A549 treated with dexamethasone at 1 μM for 4 hours (cell line): ENCODE results near the gene RRAD. TPM values are rescaled to one million over a fixed set of nuclear protein-coding genes. Genes with fewer than 3 reads are reported as not detected.

Experiments used
- total RNA-seq: library from RNA; stranded (reverse); fragments of 200-300 nt; extraction: Qiagen RNA extraction; gene quantifications from 5 replicates; pipeline ENCODE4 v1.2.3, GENCODE V29; 2022

Gene RRAD, protein sequence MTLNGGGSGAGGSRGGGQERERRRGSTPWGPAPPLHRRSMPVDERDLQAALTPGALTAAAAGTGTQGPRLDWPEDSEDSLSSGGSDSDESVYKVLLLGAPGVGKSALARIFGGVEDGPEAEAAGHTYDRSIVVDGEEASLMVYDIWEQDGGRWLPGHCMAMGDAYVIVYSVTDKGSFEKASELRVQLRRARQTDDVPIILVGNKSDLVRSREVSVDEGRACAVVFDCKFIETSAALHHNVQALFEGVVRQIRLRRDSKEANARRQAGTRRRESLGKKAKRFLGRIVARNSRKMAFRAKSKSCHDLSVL
- 64.4 to 86.4 TPM (median 77.1 TPM) in 5 replicates for total RNA-seq

DNA sequence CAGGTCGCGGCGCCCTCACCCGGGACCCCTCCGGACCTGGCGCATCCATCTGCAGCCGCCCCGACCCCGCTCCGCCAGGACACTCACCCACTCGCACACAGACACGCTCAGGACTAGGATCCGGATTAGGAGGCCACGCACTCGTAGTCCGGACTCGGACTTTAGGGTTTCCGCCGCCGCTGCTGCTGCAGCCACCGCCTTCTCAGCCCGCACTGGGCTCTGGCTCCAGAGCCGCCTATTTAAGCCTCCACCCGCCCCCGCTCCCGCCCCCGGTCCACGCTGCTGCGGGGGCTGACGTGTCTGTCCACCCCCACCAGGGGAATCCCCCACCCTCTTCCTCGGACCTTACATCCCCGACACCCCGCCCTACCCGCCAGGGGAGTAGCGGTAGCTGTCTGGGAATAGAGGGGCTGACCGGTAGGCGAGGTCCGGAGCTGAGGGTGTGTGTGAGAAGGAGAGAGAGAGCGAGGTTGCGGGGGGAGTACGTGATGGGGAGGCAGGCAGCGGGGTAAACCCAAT is at the start of gene RRAD:
TSS of gene RRAD (minus strand) at position 214 of the 519 bp plus-strand sequence. CDS start 356 bp downstream, outside the sequence.

DNA sequence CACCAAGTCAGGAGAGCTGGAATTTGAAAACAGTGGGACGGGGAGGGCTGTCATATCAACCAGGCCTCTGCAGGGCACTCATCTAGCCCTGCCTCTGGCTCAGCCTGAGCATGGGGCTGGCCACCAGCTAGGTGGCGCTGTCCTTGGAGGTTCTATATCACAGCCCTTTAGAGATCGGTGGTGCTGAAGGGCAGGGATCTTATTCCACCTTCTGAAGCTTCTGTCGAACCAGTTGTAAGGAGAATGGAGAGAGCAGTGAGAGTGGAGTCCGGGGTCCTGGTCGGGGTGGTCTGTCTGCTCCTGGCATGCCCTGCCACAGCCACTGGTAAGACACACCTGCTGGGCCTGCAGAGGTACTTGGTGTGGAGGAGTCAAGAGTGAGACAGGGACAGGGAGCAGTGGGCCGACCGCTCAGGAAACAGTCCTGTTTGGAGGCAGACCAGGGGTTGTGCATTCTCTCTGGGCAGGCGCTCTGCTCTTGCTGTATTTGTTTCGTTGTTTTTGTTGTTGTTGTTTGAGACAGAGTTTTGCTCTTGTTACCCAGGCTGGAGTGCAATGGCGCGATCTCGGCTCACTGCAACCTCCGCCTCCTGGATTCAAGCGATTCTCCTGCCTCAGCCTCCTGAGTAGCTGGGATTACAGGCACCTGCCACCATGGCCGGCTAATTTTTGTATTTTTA is 35.9 kb upstream of the RRAD start, which contains the start of gene CES3:
TSS of gene CES3 (plus strand) at position 202 of the 680 bp plus-strand sequence. CDS start at position 244, 42 bp downstream.

DNA sequence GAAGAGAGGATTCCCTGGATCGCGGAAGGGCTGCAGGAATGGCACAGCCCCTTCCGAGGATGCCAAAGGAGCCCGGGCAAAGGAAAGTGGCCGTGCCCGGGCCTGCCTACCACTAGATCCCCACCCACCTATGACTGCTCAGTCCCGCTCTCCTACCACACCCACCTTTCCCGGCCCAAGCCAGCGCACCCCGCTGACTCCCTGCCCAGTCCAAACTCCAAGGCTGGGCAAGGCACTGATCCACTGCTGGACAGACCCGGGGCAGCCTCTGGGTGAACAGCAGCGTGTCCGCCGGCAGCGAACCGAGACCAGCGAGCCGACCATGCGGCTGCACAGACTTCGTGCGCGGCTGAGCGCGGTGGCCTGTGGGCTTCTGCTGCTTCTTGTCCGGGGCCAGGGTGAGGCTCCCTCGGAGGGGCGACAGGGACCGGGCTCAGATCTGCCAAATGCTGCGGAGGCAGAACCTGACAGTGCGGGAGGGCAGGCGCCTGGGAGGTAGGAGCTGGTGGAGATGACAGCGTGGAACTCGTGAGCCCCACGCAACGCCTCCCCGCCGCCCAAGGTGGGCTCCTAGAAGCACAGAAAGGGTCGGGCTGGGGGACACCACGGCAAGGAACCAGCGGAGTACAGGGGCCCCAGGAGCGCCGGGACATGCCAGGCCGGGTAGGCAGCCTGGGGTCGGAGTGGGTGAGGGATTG is 10.1 kb upstream of the RRAD start, which contains the start of gene CES2:
TSS of gene CES2 (plus strand) at position 203 of the 698 bp plus-strand sequence. CDS start at position 323, 120 bp downstream.

DNA sequence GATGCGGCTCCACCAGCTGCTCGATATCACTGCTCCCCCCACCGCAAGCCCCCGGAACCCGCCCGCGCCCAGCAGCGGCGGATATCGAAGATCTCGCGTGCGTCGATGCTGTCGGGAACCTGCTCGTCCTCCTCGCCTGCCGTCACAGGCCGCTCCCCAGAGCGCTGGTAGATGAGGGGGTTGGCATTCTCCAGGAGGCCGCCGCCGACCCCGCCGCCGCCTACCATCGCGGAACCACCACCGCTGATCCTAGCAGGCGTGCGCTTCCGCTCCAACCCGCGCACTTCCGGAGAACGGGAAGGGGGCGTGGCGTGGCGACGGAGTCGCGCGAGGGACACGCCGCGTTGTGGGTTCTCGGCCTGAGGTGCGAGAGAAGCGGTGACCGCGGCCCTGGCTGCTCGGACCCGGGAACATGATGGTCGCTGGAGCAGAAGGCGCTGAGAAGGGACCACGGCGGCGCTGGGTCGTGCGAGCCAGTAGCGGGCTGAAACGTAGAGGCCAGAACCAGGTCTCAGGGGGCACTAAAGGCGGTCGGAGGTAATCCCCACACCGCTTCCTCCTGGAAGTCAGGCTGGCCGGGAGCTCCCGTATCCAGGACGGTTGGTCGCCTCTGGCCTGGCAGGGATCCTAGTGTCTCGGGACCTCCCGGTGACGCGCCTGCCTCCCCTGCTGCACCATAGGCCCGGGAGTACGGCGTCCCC is 9.0 kb upstream of the RRAD start, which contains the start of gene CIAO2B:
TSS of gene CIAO2B (minus strand) at position 265 of the 701 bp plus-strand sequence. CDS start at position 227, 38 bp downstream.

DNA sequence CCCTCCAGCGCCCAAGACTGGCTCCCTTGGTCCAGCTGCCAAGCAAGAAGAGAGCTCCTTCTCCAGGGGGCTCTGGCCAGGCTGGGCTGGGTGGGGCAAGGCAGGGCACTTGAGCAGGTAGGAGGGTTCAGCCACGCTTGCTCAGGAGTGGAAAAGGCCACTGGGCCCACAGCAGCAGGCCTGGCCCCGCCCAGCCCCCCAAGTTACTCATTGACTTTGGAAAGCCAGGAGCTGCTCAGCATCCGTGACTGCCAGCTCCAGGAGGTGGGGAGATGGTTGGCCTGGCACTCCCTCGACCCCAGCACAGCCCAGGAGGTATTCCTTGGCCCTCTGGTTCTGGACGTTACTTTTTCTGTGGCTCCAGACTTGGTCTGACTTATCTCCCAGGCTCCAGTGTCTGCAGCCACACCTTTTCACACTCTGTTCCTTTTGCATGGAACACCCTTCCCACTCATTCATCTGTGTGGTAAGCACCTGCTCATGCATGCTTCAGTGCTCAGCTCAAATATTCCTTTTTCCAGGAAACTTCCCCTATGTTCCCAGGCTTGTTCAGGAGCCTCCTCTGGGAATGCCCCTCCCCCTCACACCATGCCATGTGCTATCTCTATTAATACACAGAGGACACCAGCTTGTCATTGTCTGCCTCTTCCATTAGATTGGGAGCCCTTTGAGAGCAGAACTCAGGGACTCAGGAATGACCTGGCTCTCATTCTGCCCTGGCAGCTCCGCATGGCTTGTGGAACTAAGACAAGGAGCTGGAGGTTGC is 6.3 kb downstream of the RRAD start, which contains the start of gene CDH16:
TSS of gene CDH16 (minus strand) at position 83 of the 766 bp plus-strand sequence. CDS start 820 bp downstream, outside the sequence.

DNA sequence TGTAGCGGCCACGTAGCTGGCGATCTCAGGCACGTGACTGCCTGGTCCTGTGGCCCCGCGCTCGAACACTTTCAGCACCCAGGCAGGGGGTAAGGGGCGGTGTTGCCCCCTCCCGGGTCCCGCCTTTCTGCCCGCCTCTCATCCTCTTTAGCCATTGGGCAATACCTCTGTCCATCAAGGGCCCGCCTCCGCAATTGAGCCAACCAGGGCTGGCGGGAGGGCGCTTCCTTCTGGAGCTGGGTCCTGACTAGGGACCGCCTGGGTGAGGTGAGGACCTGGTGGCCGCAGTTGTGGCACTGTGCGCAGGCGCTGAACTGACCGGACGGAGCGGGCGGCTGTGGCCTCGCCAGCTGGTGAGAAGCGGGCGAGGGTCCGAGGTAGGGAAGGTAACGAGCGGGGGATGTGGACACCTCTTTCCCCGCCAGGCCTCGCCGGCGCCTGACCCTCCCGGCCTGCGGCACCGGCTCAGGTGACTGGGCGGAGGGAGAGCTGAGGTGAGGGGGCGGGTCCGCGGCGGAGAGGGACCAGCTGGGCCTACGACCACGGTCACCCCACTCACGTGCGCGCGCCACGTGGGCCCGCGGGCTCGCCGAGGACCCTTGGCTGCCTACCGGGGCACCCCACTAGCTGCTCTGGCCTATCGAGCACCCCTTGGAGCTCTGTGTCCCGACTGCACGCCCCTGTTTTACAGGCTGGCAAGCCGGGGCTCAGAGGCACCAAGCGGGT is 44.9 kb downstream of the RRAD start, which contains the start of gene PDP2:
TSS of gene PDP2 (plus strand) at position 228 of the 726 bp plus-strand sequence. CDS start 3,770 bp downstream, outside the sequence.

Other genes with a start within 250 kb of the RRAD start
- gene CMTM4, start 228.8 kb downstream of the RRAD start, total RNA-seq, result 23.2 to 39.8 TPM (median 36.7 TPM) in 5 replicates
- 41.5 to 57.9 TPM (median 49.8 TPM) in 5 replicates for gene DYNC1LI2, start 173.9 kb downstream of the RRAD start, total RNA-seq
- gene TERB1, start 124.0 kb downstream of the RRAD start, total RNA-seq, result 0.05 to 0.08 TPM (median 0.07 TPM) in 3 of 5 replicates, not detected in the others
- gene NAE1, start 94.6 kb downstream of the RRAD start, total RNA-seq, result 62.4 to 66.4 TPM (median 65.8 TPM) in 5 replicates
- gene CA7, start 81.1 kb downstream of the RRAD start, total RNA-seq, result 0.08 TPM in 1 of 5 replicates, not detected in the others
- 5.2 to 9.7 TPM (median 7.0 TPM) in 5 replicates for gene PDP2, start 45.0 kb downstream of the RRAD start, total RNA-seq
- 7.7 to 11.6 TPM (median 9.9 TPM) in 5 replicates for gene CDH16, start 6.7 kb downstream of the RRAD start, total RNA-seq
- 146 to 179 TPM (median 172 TPM) in 5 replicates for gene CIAO2B, start 8.9 kb upstream of the RRAD start, total RNA-seq
- 31.4 to 42.9 TPM (median 38.4 TPM) in 5 replicates for gene CES2, start 10.0 kb upstream of the RRAD start, total RNA-seq
- gene CES3, start 35.7 kb upstream of the RRAD start, total RNA-seq, result 2.0 to 3.0 TPM (median 2.6 TPM) in 5 replicates
- gene CES4A, start 63.1 kb upstream of the RRAD start, total RNA-seq, result 3.1 to 6.7 TPM (median 4.7 TPM) in 5 replicates
- 54.0 to 76.9 TPM (median 70.6 TPM) in 5 replicates for gene CBFB, start 103.6 kb upstream of the RRAD start, total RNA-seq
- 24.4 to 28.0 TPM (median 26.4 TPM) in 5 replicates for gene PHAF1, start 184.4 kb upstream of the RRAD start, total RNA-seq
- gene B3GNT9, start 225.5 kb upstream of the RRAD start, total RNA-seq, result 7.6 to 11.4 TPM (median 9.6 TPM) in 5 replicates
- 16.3 to 19.9 TPM (median 17.7 TPM) in 5 replicates for gene TRADD, start 234.4 kb upstream of the RRAD start, total RNA-seq
- 4.8 to 9.2 TPM (median 6.8 TPM) in 5 replicates for gene FBXL8, start 234.4 kb upstream of the RRAD start, total RNA-seq
- gene HSF4, start 239.2 kb upstream of the RRAD start, total RNA-seq, result 9.6 to 17.0 TPM (median 14.8 TPM) in 5 replicates
- 95.9 to 112 TPM (median 105 TPM) in 5 replicates for gene NOL3, start 245.0 kb upstream of the RRAD start, total RNA-seq